HCT116 (cell line): ENCODE data around the gene CREBBP. TPM values are rescaled to one million over a fixed set of nuclear protein-coding genes. Genes with fewer than 3 reads are reported as not detected.

Experiments
- ATAC-seq: fragments of 200-7000 bp; cut with Tn5 transposase; 2 replicates; pipeline ENCODE4 v1.9.1; 2020; ENCODE audit warnings: mild to moderate bottlenecking, moderate library complexity
- BruUV-seq: library from RNA; stranded (reverse); fragments of 400-500 nt; replicated peaks from 2 replicates; lab custom pipeline; 2021; lab: Mats Ljungman, UMichigan
- CTCF ChIA-PET: fragments of 300-600 bp; sonication (Branson Sonifier 250); formaldehyde crosslinking; loops from one replicate; lab custom pipeline; 2021; ENCODE audit warnings: antibody characterized with exemption; lab: Charles Lee
- POLR2A ChIA-PET: fragments of 300-600, 350-600 bp; sonication (Branson Sonifier 250); formaldehyde crosslinking; loops from one replicate; lab custom pipeline; 2021; ENCODE audit warnings: antibody characterized with exemption; lab: Charles Lee
- RAD21 ChIA-PET, 2 experiments: fragments of 300-600 bp; sonication (Branson Sonifier 250); formaldehyde crosslinking; loops; one replicate each; lab custom pipeline; 2023; ENCODE audit warnings: low total read pairs in 2 of 2; ENCODE audit not compliant: uncharacterized antibody in 2 of 2, unreplicated experiment in 2 of 2, low non-redundant PET in 1 of 2; lab: Charles Lee
- DNase-seq: peaks from one replicate; pipeline ENCODE4 v3.0.0-alpha.2; 2010; ENCODE audit warnings: low read depth, low spot score
- H2AFZ ChIP-seq: fragments of 200-600 bp; shearing (Covaris generic), sonication (generic); 2 replicates; pipeline ENCODE4 v1.6.1; 2017; ENCODE audit warnings: low read depth, mixed run types, mixed read lengths, antibody characterized with exemption, low read length; ENCODE audit not compliant: poor library complexity, severe bottlenecking
- H3K27ac ChIP-seq: 2 replicates; pipeline ENCODE4 v1.5.1; 2012; ENCODE audit warnings: low read depth, low read length
- H3K27me3 ChIP-seq: fragments of 200-600 bp; sonication (generic); 2 replicates; pipeline ENCODE4 v1.6.1; 2016; ENCODE audit warnings: mixed run types, low read length, mixed read lengths; ENCODE audit not compliant: insufficient read depth
- H3K36me3 ChIP-seq, 2 experiments: fragments of 200-500 bp in 1 of 2; fragments of 200-600 bp in 1 of 2; sonication (Bioruptor generic) in 1 of 2; sonication (generic) in 1 of 2; 2 replicates each; pipeline versions ENCODE4 v1.5.1 to v1.6.1; 2014 to 2016; ENCODE audit warnings: low read length in 2 of 2, inconsistent platforms in 1 of 2, mixed read lengths in 1 of 2, mixed run types in 1 of 2; ENCODE audit not compliant: insufficient read depth in 2 of 2, control insufficient read depth in 1 of 2
- H3K4me1 ChIP-seq, 2 experiments: fragments of 200-600 bp in 1 of 2; sonication (generic) in 1 of 2; 2 replicates each; pipeline versions ENCODE4 v1.5.1 to v1.6.1; 2012 to 2017; ENCODE audit warnings: low read length in 2 of 2, inconsistent platforms in 1 of 2, mild to moderate bottlenecking in 1 of 2, mixed read lengths in 1 of 2, mixed run types in 1 of 2, moderate library complexity in 1 of 2; ENCODE audit not compliant: insufficient read depth in 2 of 2, control insufficient read depth in 1 of 2
- H3K4me2 ChIP-seq: fragments of 200-600 bp; sonication (generic); 2 replicates; pipeline ENCODE4 v1.6.1; 2017; ENCODE audit warnings: mixed run types, low read length, mixed read lengths
- H3K4me3 ChIP-seq, 2 experiments: fragments of 200-600 bp in 1 of 2; sonication (generic) in 1 of 2; replicated peaks in 1 of 2; 2 replicates each; pipeline ENCODE4 v1.5.1; 2011 to 2016; ENCODE audit warnings: low read length in 2 of 2, control low read depth in 1 of 2, low read depth in 1 of 2, mild to moderate bottlenecking in 1 of 2, mixed read lengths in 1 of 2, mixed run types in 1 of 2
- H3K79me2 ChIP-seq: fragments of 200-600 bp; sonication (generic); 2 replicates; pipeline ENCODE4 v1.6.1; 2017; ENCODE audit warnings: mild to moderate bottlenecking, mixed run types, low read length, moderate library complexity, mixed read lengths; ENCODE audit not compliant: insufficient read depth
- H3K9ac ChIP-seq: fragments of 200-600 bp; sonication (generic); 2 replicates; pipeline ENCODE4 v1.6.1; 2016; ENCODE audit warnings: low read length, mixed read lengths
- H3K9me2 ChIP-seq: fragments of 200-600 bp; sonication (generic), shearing (Covaris generic); 2 replicates; pipeline ENCODE4 v1.6.1; 2017; ENCODE audit warnings: mixed run types, mild to moderate bottlenecking, moderate library complexity; ENCODE audit not compliant: insufficient read depth
- H3K9me3 ChIP-seq, 2 experiments: fragments of 200-500 bp in 1 of 2; fragments of 200-600 bp in 1 of 2; sonication (Bioruptor generic) in 1 of 2; sonication (generic) in 1 of 2; 2 replicates each; pipeline ENCODE4 v1.6.1; 2014 to 2017; ENCODE audit warnings: low read length in 2 of 2, mixed read lengths in 2 of 2, inconsistent platforms in 1 of 2, low read depth in 1 of 2, mild to moderate bottlenecking in 1 of 2, mixed run types in 1 of 2, moderate library complexity in 1 of 2; ENCODE audit not compliant: control insufficient read depth in 1 of 2, insufficient read depth in 1 of 2
- H4K20me1 ChIP-seq: fragments of 200-600 bp; sonication (generic), shearing (Covaris generic); 2 replicates; pipeline ENCODE4 v1.6.1; 2017; ENCODE audit warnings: mixed run types, mild to moderate bottlenecking, moderate library complexity; ENCODE audit not compliant: insufficient read depth
- ELF1 ChIP-seq: IDR thresholded peaks from 2 replicates; pipeline ENCODE4 v1.6.1; 2012; ENCODE audit warnings: low read depth, borderline replicate concordance
- EZH2 ChIP-seq: fragments of 200-600 bp; sonication (generic); IDR thresholded peaks from 2 replicates; pipeline ENCODE4 v1.6.1; 2017; ENCODE audit warnings: antibody characterized with exemption, mixed run types
- EZH2phosphoT487 ChIP-seq: fragments of 200-600 bp; IDR thresholded peaks from 2 replicates; pipeline ENCODE4 v1.6.1; 2018; ENCODE audit warnings: antibody characterized with exemption, borderline replicate concordance
- JUND ChIP-seq: IDR thresholded peaks from 2 replicates; pipeline ENCODE4 v1.6.1; 2012
- POLR2A ChIP-seq: IDR thresholded peaks from 2 replicates; pipeline ENCODE4 v1.7.0; 2011; ENCODE audit warnings: borderline replicate concordance; ENCODE audit not compliant: insufficient read depth, insufficient read length; ENCODE audit errors: extremely low read depth
- RAD21 ChIP-seq: IDR thresholded peaks from 2 replicates; pipeline ENCODE4 v1.6.1; 2012; ENCODE audit warnings: low read depth, mild to moderate bottlenecking
- SRF ChIP-seq: IDR thresholded peaks from 2 replicates; pipeline ENCODE4 v1.6.1; 2012; ENCODE audit warnings: low read depth
- TCF7L2 ChIP-seq: IDR thresholded peaks from 2 replicates; pipeline ENCODE4 v1.7.0; 2011; ENCODE audit warnings: borderline replicate concordance, inconsistent platforms; ENCODE audit not compliant: insufficient read depth, insufficient read length; ENCODE audit errors: extremely low read depth
- ZFX ChIP-seq: fragments of 450-650 bp; IDR thresholded peaks from 2 replicates; pipeline ENCODE4 v1.6.1; 2017
- intact Hi-C: fragments of 100-400 bp; cut with micrococcal nuclease; formaldehyde crosslinking; loops from 2 replicates; pipeline ENCODE4 v1.10.0; 2022
- total RNA-seq: library from RNA; stranded (reverse); gene quantifications from one replicate; pipeline ENCODE4 v1.2.1, GENCODE V29; 2021; ENCODE audit not compliant: unreplicated experiment
- TF ChIP-seq, protein P1 (sequence below): IDR thresholded peaks from 2 replicates; pipeline ENCODE4 v1.6.1; 2012; ENCODE audit warnings: low read depth
- TF ChIP-seq, protein P2 (sequence below): IDR thresholded peaks from 2 replicates; pipeline ENCODE4 v1.6.1; 2011; ENCODE audit warnings: mild to moderate bottlenecking, low read length, moderate library complexity; ENCODE audit not compliant: insufficient replicate concordance; ENCODE audit errors: extremely low read depth
- TF ChIP-seq, protein P3 (sequence below): IDR thresholded peaks from 2 replicates; pipeline ENCODE4 v1.6.1; 2012
- TF ChIP-seq, protein P4 (sequence below), 3 experiments: fragments of 200-600 bp in 1 of 3; sonication (generic) in 1 of 3; IDR thresholded peaks in 2 of 3; conservative IDR thresholded peaks in 1 of 3; 2 replicates each; pipeline ENCODE4 v1.5.1; 2012 to 2017; ENCODE audit warnings: low read depth in 2 of 3, low read length in 2 of 3, antibody characterized with exemption in 1 of 3, borderline replicate concordance in 1 of 3, control low read depth in 1 of 3, mild to moderate bottlenecking in 1 of 3, mixed read lengths in 1 of 3, mixed run types in 1 of 3, moderate library complexity in 1 of 3; ENCODE audit not compliant: insufficient read depth in 1 of 3

The CREBBP gene
- total RNA-seq, 1 experiment from 2014 or later, result 42.7 TPM

DNA sequence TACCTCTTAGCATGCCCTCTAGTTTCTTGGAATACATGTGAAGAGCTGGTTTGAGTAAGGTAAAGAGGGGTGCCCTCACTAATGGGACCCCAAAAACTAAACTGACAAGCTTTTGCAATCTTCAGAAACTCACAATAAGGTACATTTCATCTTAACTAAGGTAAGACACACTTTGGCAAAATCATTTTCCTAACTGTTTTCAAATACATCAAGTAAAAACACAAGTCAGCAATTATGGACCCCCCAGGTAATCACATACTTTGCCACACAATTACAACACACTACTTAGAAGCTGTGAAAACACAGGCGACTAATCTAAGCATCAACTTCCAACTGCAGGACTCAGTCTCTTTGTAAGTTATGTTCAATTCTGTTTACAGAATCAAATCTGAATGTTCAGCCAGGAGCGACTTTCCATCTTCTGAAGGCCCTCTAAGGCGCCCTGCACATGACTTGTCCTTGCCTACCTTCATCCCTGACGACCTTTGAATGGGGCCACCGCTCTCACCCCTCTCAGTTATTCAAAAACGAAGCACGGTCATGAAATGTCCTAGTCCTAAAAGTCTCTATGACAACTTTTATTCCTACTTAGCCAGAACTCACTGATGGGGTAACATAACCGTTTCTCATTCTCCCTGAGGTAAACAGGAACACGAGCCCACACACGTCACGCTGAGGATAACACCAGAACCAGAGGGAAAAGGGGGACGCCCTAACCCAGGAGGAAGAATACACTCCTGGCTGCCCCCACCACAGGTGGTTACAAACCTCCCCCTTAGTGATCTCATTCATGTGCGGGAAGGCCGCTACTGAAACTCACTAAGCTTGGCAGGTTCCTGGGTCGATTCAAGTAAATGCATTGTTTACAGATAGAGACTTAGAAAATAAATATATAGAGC lies 5.5 kb downstream of the CREBBP start:
- CTCF ChIA-PET, result no interaction called here
- Histone ChIP-seq H3K9me2 (no peaks in the 10 kb centered on the region), H3K9me3 (no peaks in the 10 kb centered on the region), H3K27ac (no peak overlapping the region), H3K4me1 (peaks cover 20 to 36% of the 10 kb centered on the region in 2 experiments), H3K4me2 (no peak overlapping the region), H3K4me3 (no peak overlapping the region), H3K79me2 (peaks cover 98% of the 10 kb centered on the region), H4K20me1 (peaks cover 35% of the 10 kb centered on the region; the same call in 1 of the 2 replicates), H2AFZ (no peak overlapping the region), H3K9ac (no peak overlapping the region), H3K36me3 (peaks cover 0 to 4% of the 10 kb centered on the region in 2 experiments; a peak in 1 of 4 replicates), H3K27me3 (no peaks in the 10 kb centered on the region)
- TF ChIP-seq ZFX (no peak), EZH2phosphoT487 (no peak), RAD21 (no peak), JUND (no peak), SRF (no peak), ELF1 (no peak), EZH2 (no peak), POLR2A (no peak), TCF7L2 (no peak)
- TF ChIP-seq, protein P1, sequence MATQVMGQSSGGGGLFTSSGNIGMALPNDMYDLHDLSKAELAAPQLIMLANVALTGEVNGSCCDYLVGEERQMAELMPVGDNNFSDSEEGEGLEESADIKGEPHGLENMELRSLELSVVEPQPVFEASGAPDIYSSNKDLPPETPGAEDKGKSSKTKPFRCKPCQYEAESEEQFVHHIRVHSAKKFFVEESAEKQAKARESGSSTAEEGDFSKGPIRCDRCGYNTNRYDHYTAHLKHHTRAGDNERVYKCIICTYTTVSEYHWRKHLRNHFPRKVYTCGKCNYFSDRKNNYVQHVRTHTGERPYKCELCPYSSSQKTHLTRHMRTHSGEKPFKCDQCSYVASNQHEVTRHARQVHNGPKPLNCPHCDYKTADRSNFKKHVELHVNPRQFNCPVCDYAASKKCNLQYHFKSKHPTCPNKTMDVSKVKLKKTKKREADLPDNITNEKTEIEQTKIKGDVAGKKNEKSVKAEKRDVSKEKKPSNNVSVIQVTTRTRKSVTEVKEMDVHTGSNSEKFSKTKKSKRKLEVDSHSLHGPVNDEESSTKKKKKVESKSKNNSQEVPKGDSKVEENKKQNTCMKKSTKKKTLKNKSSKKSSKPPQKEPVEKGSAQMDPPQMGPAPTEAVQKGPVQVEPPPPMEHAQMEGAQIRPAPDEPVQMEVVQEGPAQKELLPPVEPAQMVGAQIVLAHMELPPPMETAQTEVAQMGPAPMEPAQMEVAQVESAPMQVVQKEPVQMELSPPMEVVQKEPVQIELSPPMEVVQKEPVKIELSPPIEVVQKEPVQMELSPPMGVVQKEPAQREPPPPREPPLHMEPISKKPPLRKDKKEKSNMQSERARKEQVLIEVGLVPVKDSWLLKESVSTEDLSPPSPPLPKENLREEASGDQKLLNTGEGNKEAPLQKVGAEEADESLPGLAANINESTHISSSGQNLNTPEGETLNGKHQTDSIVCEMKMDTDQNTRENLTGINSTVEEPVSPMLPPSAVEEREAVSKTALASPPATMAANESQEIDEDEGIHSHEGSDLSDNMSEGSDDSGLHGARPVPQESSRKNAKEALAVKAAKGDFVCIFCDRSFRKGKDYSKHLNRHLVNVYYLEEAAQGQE, result no peak
- TF ChIP-seq, protein P2, sequence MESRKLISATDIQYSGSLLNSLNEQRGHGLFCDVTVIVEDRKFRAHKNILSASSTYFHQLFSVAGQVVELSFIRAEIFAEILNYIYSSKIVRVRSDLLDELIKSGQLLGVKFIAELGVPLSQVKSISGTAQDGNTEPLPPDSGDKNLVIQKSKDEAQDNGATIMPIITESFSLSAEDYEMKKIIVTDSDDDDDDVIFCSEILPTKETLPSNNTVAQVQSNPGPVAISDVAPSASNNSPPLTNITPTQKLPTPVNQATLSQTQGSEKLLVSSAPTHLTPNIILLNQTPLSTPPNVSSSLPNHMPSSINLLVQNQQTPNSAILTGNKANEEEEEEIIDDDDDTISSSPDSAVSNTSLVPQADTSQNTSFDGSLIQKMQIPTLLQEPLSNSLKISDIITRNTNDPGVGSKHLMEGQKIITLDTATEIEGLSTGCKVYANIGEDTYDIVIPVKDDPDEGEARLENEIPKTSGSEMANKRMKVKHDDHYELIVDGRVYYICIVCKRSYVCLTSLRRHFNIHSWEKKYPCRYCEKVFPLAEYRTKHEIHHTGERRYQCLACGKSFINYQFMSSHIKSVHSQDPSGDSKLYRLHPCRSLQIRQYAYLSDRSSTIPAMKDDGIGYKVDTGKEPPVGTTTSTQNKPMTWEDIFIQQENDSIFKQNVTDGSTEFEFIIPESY, result no peak
- TF ChIP-seq, protein P3, sequence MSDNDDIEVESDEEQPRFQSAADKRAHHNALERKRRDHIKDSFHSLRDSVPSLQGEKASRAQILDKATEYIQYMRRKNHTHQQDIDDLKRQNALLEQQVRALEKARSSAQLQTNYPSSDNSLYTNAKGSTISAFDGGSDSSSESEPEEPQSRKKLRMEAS, result no peak
- TF ChIP-seq, protein P4, sequence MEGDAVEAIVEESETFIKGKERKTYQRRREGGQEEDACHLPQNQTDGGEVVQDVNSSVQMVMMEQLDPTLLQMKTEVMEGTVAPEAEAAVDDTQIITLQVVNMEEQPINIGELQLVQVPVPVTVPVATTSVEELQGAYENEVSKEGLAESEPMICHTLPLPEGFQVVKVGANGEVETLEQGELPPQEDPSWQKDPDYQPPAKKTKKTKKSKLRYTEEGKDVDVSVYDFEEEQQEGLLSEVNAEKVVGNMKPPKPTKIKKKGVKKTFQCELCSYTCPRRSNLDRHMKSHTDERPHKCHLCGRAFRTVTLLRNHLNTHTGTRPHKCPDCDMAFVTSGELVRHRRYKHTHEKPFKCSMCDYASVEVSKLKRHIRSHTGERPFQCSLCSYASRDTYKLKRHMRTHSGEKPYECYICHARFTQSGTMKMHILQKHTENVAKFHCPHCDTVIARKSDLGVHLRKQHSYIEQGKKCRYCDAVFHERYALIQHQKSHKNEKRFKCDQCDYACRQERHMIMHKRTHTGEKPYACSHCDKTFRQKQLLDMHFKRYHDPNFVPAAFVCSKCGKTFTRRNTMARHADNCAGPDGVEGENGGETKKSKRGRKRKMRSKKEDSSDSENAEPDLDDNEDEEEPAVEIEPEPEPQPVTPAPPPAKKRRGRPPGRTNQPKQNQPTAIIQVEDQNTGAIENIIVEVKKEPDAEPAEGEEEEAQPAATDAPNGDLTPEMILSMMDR (IDR thresholded peaks at IDR 0.05 in 2 of 3, conservative IDR thresholded peaks at IDR 0.05 in 1 of 3; ENCODE audit: borderline replicate concordance in 1 of 3, insufficient read depth in 1 of 3, low read depth in 2 of 3, low read length in 2 of 3), result no peak
- BruUV-seq, result no TSS peak
- no peak for DNase-seq
- POLR2A ChIA-PET, result no interaction called here
- no peak for ATAC-seq
- RAD21 ChIA-PET, result no interaction called here
- intact Hi-C loops, result no loop called here
